HTR-8/SVneo (cell line): ENCODE data around the gene ATP6V1B1.

ENCODE experiments used
- DNase-seq: peaks from one replicate; pipeline ENCODE4 v3.0.0; 2011; ENCODE audit warnings: low spot score, mixed read lengths; ENCODE audit not compliant: insufficient read length
- FAIRE-seq: peaks from 2 replicates; lab custom pipeline; 2011; peaks lifted over from hg19 to GRCh38; lab: Jason Lieb, UNC

The ATP6V1B1 gene

GRCh38 chr2:70935468-70936164 lies at the start of gene ATP6V1B1:
TSS of gene ATP6V1B1 (plus strand) at chr2:70935900. CDS start at chr2:70935955, 55 bp downstream.
- FAIRE-seq (peak; percentile 23), DNase-seq (no peak)

GRCh38 chr2:70886541-70886987 lies 49.1 kb upstream of the ATP6V1B1 start:
- DNase-seq = no peak
- FAIRE-seq = no peak

- DNase-seq (no peak), FAIRE-seq (no peak)
Observed at GRCh38 chr2:70887208-70887549, 48.5 kb upstream of the ATP6V1B1 start.

GRCh38 chr2:70887550-70888246 lies 48.0 kb upstream of the ATP6V1B1 start:
- DNase-seq (peak; percentile 79), FAIRE-seq (peak; percentile 9)

- DNase-seq (no peak), FAIRE-seq (no peak)
Observed at GRCh38 chr2:70888366-70888922, 47.3 kb upstream of the ATP6V1B1 start.

GRCh38 chr2:70888923-70889715 lies 46.6 kb upstream of the ATP6V1B1 start:
- DNase-seq (no peak), FAIRE-seq (no peak)

GRCh38 chr2:70889716-70890037 lies 46.0 kb upstream of the ATP6V1B1 start:
- DNase-seq (no peak), FAIRE-seq (no peak)

GRCh38 chr2:70890469-70891065 lies 45.1 kb upstream of the ATP6V1B1 start:
- DNase-seq (peak; percentile 47), FAIRE-seq (peak; percentile 62)

- FAIRE-seq = no peak
- DNase-seq = no peak
Observed at GRCh38 chr2:70891572-70892357, 43.9 kb upstream of the ATP6V1B1 start.

GRCh38 chr2:70892750-70893149 lies 43.0 kb upstream of the ATP6V1B1 start:
- no peak for FAIRE-seq
- no peak for DNase-seq

- no peak for FAIRE-seq
- DNase-seq = no peak
Observed at GRCh38 chr2:70893186-70893585, 42.5 kb upstream of the ATP6V1B1 start.

GRCh38 chr2:70894765-70895164 lies 40.9 kb upstream of the ATP6V1B1 start:
- DNase-seq (no peak), FAIRE-seq (no peak)

GRCh38 chr2:70895249-70895648 lies 40.5 kb upstream of the ATP6V1B1 start:
- no peak for DNase-seq
- no peak for FAIRE-seq

- DNase-seq (no peak), FAIRE-seq (no peak)
Observed at GRCh38 chr2:70895998-70896764, 39.5 kb upstream of the ATP6V1B1 start.

- no peak for DNase-seq
Observed at GRCh38 chr2:70896765-70897202, 38.9 kb upstream of the ATP6V1B1 start.

GRCh38 chr2:70897203-70897976 lies 38.3 kb upstream of the ATP6V1B1 start:
- no peak for FAIRE-seq

More at GRCh38 chr2:70896765-70897202, 38.9 kb upstream of the ATP6V1B1 start:
- FAIRE-seq = no peak

GRCh38 chr2:70897977-70898226 lies 37.8 kb upstream of the ATP6V1B1 start:
- DNase-seq (no peak), FAIRE-seq (no peak)

More at GRCh38 chr2:70897203-70897976, 38.3 kb upstream of the ATP6V1B1 start:
- DNase-seq = no peak
